ENCODE measurements around the gene CEP131.

DNA sequence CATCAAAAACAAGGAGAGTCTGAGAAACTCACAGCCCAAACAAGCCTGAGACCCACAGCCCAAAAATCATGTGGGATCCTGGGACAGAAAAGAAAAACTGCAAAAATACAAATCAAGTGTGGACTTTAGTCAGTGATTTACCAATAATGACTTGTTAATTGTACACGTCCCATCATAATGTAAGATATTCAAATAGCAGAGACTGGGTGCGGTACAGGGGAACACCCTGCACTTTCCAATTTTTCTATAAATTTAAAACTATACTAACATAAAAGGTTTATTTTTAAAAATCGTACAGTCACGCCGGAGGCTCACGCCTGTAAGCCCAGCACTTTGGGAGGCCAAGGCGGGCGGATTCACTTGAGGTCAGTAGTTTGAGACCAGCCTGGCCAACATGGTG is 8.8 kb downstream of the CEP131 start:
- TF ChIP-seq ZNF660 (tag by site-specific recombination; IDR thresholded peaks at IDR 0.05) (no peak), CTCF (tag by site-specific recombination; IDR thresholded peaks at IDR 0.05) (no peak)
- TF ChIP-seq, protein P1, sequence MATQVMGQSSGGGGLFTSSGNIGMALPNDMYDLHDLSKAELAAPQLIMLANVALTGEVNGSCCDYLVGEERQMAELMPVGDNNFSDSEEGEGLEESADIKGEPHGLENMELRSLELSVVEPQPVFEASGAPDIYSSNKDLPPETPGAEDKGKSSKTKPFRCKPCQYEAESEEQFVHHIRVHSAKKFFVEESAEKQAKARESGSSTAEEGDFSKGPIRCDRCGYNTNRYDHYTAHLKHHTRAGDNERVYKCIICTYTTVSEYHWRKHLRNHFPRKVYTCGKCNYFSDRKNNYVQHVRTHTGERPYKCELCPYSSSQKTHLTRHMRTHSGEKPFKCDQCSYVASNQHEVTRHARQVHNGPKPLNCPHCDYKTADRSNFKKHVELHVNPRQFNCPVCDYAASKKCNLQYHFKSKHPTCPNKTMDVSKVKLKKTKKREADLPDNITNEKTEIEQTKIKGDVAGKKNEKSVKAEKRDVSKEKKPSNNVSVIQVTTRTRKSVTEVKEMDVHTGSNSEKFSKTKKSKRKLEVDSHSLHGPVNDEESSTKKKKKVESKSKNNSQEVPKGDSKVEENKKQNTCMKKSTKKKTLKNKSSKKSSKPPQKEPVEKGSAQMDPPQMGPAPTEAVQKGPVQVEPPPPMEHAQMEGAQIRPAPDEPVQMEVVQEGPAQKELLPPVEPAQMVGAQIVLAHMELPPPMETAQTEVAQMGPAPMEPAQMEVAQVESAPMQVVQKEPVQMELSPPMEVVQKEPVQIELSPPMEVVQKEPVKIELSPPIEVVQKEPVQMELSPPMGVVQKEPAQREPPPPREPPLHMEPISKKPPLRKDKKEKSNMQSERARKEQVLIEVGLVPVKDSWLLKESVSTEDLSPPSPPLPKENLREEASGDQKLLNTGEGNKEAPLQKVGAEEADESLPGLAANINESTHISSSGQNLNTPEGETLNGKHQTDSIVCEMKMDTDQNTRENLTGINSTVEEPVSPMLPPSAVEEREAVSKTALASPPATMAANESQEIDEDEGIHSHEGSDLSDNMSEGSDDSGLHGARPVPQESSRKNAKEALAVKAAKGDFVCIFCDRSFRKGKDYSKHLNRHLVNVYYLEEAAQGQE (tag by site-specific recombination; IDR thresholded peaks at IDR 0.05) = no peak
